ENCODE data around the gene GNAQ. TPM values are rescaled to one million over a fixed set of nuclear protein-coding genes. Genes with fewer than 3 reads are reported as not detected.
"Not testable (repeated sequence)": the region's sequence is repeated elsewhere in the genome, so short reads cannot be mapped to it uniquely, and the experiment has no call there.

Gene GNAQ
- total RNA-seq, 4 donors from 2014 or later: 35.4 to 95.7 (median 52.3) TPM

DNA sequence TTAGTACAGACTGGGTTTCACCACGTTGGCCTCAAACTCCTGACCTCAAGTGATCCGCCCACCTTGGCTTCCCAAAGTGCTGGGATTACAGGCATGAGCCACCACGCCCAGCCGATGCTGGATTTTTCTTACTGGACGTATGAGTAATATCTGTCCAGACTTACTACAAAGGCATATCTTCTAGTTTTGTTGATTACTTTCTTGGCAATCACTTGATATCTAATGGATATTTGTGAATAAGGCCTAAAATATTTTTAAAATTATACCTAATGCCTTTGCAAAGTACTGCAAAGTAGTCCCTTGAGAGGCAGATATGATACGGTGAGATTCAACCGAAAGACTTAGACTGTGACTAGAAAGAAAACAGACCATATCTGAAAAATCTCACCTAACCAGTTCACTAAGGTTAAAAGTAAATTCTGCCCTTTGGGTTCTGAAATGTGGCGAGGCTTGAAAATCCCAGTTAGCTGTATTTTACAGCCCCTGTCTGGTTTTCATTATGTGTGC is 152.1 kb downstream of the GNAQ start:
- Histone ChIP-seq H3K4me3 (no peak overlapping the region), H3K9me3 (no peaks in the 10 kb centered on the region), H3K27me3 (no peaks in the 10 kb centered on the region), H3K27ac (no peak overlapping the region), H3K4me1 (peaks cover 0 to 11% of the 10 kb centered on the region in 2 donors), H3K36me3 (no peaks in the 10 kb centered on the region)
- DNase-seq: no peak
- intact Hi-C loops (cut with DNase I; ENCODE audit: low total_unique reads): no loop called here
- no peak for TF ChIP-seq POLR2A (IDR thresholded peaks at IDR 0.05)
- TF ChIP-seq, protein P1, sequence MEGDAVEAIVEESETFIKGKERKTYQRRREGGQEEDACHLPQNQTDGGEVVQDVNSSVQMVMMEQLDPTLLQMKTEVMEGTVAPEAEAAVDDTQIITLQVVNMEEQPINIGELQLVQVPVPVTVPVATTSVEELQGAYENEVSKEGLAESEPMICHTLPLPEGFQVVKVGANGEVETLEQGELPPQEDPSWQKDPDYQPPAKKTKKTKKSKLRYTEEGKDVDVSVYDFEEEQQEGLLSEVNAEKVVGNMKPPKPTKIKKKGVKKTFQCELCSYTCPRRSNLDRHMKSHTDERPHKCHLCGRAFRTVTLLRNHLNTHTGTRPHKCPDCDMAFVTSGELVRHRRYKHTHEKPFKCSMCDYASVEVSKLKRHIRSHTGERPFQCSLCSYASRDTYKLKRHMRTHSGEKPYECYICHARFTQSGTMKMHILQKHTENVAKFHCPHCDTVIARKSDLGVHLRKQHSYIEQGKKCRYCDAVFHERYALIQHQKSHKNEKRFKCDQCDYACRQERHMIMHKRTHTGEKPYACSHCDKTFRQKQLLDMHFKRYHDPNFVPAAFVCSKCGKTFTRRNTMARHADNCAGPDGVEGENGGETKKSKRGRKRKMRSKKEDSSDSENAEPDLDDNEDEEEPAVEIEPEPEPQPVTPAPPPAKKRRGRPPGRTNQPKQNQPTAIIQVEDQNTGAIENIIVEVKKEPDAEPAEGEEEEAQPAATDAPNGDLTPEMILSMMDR (IDR thresholded peaks at IDR 0.05): no peak

DNA sequence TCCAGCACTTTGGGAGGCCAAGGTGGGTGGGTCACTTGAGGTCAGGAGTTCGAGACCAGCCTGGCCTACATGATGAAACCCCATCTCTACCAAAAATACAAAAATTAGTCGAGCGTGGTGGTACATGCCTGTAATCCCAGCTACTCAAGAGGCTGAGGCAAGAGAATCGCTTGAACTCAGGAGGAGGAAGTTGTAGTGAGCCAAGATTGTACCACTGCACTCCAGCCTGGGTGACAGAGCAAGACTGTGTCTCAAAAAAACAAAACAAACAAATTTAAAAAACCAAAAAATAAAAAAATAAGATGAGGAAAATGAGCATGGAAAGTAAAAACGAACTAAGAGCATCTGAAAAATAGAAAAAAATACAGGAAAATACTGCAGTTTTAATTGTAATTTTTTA is 152.8 kb downstream of the GNAQ start:
- H3K4me1 ChIP-seq: peaks cover 0 to 11% of the 10 kb centered on the region in 2 donors
- intact Hi-C loops (cut with DNase I; ENCODE audit: low total_unique reads); H3K27me3 ChIP-seq; H3K9me3 ChIP-seq; H3K4me3 ChIP-seq; H3K27ac ChIP-seq; DNase-seq; H3K36me3 ChIP-seq: not testable (repeated sequence)

DNA sequence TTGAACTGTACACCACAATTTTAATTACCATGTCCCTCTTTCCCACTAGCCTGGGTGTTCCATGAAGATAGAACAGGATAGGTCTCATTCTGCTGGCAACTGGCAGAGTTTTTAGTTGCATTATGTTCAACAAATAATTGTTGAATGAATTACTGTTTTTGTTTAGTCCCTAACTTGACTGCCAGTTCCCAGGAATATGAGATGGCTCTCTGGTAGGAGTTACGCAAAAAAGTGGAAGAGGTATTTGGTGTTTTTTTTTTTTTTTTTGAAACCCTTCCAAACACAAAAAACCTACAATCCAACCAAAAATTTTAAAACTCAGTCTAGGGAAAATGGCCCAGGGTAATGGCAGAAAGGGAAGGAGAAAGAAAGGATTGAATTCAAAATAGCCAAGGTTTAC is 153.6 kb downstream of the GNAQ start:
- intact Hi-C loops (cut with DNase I; ENCODE audit: low total_unique reads): no loop called here
- no peak overlapping the region for H3K27ac ChIP-seq
- H3K9me3 ChIP-seq: no peaks in the 10 kb centered on the region
- H3K36me3 ChIP-seq: no peaks in the 10 kb centered on the region
- TF ChIP-seq, protein P1 (IDR thresholded peaks at IDR 0.05): no peak
- no peak for TF ChIP-seq POLR2A (IDR thresholded peaks at IDR 0.05)
- no peaks in the 10 kb centered on the region for H3K27me3 ChIP-seq
- DNase-seq: no peak
- H3K4me3 ChIP-seq: no peak overlapping the region
- peaks cover 0 to 11% of the 10 kb centered on the region in 2 donors for H3K4me1 ChIP-seq

DNA sequence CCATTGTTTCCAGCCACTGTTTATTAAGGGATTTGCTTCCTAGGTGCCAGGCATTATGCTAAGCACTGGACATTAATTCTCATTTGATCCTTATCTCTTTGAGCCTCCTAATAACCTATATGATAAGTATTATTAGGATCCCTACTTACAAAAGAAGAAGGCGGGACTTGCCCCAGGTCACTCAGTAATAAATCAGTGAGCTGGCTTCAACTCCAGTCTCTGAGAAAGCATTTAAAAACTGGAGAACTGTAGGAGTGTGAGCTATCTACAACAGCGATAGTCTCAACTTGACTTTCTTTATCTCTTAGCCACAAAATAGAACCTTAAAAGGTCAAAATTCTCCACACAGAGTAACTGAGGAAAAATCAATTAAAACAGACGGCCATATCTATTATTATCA is 155.0 kb downstream of the GNAQ start:
- DNase-seq: no peak
- H3K36me3 ChIP-seq: no peaks in the 10 kb centered on the region
- no peaks in the 10 kb centered on the region for H3K9me3 ChIP-seq
- no peak overlapping the region for H3K4me3 ChIP-seq
- H3K27ac ChIP-seq: peak overlapping the region; percentile 7 to 29
- H3K4me1 ChIP-seq: peaks cover 0 to 11% of the 10 kb centered on the region in 2 donors
- no peak for TF ChIP-seq POLR2A (IDR thresholded peaks at IDR 0.05)
- TF ChIP-seq, protein P1 (IDR thresholded peaks at IDR 0.05): no peak
- intact Hi-C loops (cut with DNase I; ENCODE audit: low total_unique reads): no loop called here
- H3K27me3 ChIP-seq: no peaks in the 10 kb centered on the region

DNA sequence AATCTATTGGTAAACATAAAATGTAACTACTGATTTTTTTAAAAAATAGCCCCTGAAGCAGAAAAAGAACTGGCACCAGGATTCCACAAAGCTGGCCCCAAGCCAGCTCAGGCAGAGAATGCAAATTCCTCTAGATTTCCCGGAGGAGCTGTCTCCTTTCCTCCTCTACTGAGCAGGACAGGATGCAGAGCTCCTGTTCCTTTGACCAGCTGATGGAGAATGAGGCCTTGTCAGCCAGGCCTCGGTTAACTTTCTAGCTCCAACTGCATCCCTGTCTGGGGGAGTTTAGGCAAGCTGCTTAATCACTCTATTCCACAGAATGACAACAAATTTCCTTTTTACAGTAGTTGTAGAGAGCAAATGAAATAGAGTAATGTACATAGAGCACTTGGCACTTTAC is 155.5 kb downstream of the GNAQ start:
- Histone ChIP-seq H3K27me3 (no peaks in the 10 kb centered on the region), H3K9me3 (no peaks in the 10 kb centered on the region), H3K36me3 (no peaks in the 10 kb centered on the region), H3K4me1 (peaks cover 0 to 11% of the 10 kb centered on the region in 2 donors), H3K4me3 (no peak overlapping the region), H3K27ac (peak overlapping the region; percentile 7 to 29)
- peak in 1 of 2 donors; percentile 28 for DNase-seq
- no peak for TF ChIP-seq POLR2A (IDR thresholded peaks at IDR 0.05)
- TF ChIP-seq, protein P1 (IDR thresholded peaks at IDR 0.05): no peak
- intact Hi-C loops (cut with DNase I; ENCODE audit: low total_unique reads): no loop called here

DNA sequence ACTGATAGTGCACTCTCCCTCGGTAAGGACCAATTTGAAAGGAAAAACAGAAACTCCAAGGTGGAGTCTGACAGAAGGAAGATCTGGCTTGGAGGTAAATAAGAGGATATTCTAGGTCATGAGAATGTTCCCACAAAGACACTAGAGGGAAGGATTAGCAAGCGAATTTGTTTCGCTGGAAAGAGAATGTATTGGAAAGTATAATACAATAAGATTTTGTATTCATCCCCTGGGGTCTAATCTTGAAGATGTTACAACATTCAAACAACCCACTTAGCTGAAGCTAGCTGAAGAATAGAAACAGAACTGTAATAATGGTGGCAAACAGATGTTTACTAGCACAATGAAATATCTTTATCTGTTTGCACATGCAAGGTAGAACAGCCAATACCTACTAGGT is 158.7 kb downstream of the GNAQ start:
- no peaks in the 10 kb centered on the region for H3K36me3 ChIP-seq
- H3K4me3 ChIP-seq: no peak overlapping the region
- H3K9me3 ChIP-seq: no peaks in the 10 kb centered on the region
- TF ChIP-seq, protein P1 (IDR thresholded peaks at IDR 0.05): no peak
- TF ChIP-seq POLR2A (IDR thresholded peaks at IDR 0.05): no peak
- DNase-seq: no peak
- peaks cover 0 to 11% of the 10 kb centered on the region in 2 donors for H3K4me1 ChIP-seq
- H3K27me3 ChIP-seq: no peaks in the 10 kb centered on the region
- H3K27ac ChIP-seq: no peak overlapping the region
- intact Hi-C loops (cut with DNase I; ENCODE audit: low total_unique reads): no loop called here
